Measurements from ENCODE around the gene IER2. TPM values are rescaled to one million over a fixed set of nuclear protein-coding genes. Genes with fewer than 3 reads are reported as not detected.
A peak's percentile ranks its signal among the peaks of the same experiment; 100 is the strongest.

The IER2 gene
- total and polyA plus RNA-seq, 9 of the 15 experiments (the other 6 are each of a cell fraction or from before 2014, with no cell fraction given): 4.5 to 205 (median 23.7) TPM

DNA sequence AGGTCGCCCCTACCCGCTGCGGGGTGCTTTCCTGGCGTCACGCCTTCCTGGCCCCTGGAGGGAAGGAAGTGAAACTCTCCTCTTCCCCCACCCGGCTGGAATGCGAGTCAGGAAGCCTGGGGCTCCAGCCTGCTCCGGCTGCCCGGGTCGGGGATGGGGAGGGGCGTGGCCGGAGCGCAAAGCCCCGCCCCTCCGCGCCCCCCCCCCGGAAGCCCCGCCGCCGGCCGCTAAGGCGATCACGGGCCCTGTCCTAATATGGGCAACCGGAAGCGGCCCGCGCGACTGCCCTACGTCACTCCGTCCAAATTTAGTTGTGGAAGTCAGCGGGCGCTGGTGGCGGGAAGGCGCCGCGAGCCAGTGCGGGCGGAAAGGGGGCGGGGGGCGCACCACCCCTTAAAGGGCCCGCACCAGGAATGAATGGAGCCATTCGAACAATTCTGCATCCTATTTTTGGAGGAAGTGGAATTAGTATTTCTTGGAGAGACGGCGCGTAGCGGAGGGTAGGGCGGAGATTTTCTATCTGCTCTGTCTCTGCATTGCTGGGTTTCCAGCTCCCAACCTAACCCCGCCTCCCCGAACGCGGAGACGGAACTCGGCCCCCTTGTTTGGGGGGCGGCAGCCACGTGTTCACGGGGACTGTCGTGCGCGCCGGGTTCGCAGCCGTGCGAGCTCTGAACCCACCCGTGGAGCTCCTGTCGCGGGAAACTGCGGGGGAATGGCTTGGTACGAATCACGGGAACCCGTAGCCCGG, 1.6 kb downstream of the IER2 start (continued):
- TF ChIP-seq CUX1 (CRISPR knock-in tag; IDR thresholded peaks at IDR 0.05) (no peak), MYNN (IDR thresholded peaks at IDR 0.05) (peak; percentile 46; the same call in 1 of the 2 replicates), MYNN (CRISPR knock-in tag; IDR thresholded peaks at IDR 0.05) (no peak), NFATC3 (IDR thresholded peaks at IDR 0.05) (no peak), TCF7L2 (IDR thresholded peaks at IDR 0.05; ENCODE audit: low read depth, low read length) (no peak), RBBP5 (IDR thresholded peaks at IDR 0.05; ENCODE audit: borderline replicate concordance, insufficient read depth, low read length, poor library complexity, severe bottlenecking) (no peak), NFXL1 (CRISPR knock-in tag; IDR thresholded peaks at IDR 0.05) (no peak), FOSL1 (tag; conservative IDR thresholded peaks at IDR 0.05) (peak; percentile 53), VEZF1 (CRISPR knock-in tag; IDR thresholded peaks at IDR 0.05) (peak; percentile 98), CREBBP (IDR thresholded peaks at IDR 0.05; ENCODE audit: low read depth, low read length) (no peak)
- TF ChIP-seq, protein P1, sequence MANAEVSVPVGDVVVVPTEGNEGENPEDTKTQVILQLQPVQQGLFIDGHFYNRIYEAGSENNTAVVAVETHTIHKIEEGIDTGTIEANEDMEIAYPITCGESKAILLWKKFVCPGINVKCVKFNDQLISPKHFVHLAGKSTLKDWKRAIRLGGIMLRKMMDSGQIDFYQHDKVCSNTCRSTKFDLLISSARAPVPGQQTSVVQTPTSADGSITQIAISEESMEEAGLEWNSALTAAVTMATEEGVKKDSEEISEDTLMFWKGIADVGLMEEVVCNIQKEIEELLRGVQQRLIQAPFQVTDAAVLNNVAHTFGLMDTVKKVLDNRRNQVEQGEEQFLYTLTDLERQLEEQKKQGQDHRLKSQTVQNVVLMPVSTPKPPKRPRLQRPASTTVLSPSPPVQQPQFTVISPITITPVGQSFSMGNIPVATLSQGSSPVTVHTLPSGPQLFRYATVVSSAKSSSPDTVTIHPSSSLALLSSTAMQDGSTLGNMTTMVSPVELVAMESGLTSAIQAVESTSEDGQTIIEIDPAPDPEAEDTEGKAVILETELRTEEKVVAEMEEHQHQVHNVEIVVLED (CRISPR knock-in tag; IDR thresholded peaks at IDR 0.05): peak; percentile 69
